ENCODE data around the gene TRIM3. TPM values are rescaled to one million over a fixed set of nuclear protein-coding genes. Genes with fewer than 3 reads are reported as not detected.

TRIM3 gene
- polyA plus RNA-seq, 3 donors from 2014 or later: 1.8 to 5.0 (median 2.9) TPM

GRCh38 chr11:6488342-6488741, 14.6 kb upstream of the TRIM3 start:
- Mint-ChIP-seq H3K4me1 (peaks cover 10 to 21% of the 10 kb centered on the region in 2 donors), H3K4me3 (no peak overlapping the region), H3K27me3 (ENCODE audit: low read depth in 3 of 3) (peaks cover 0 to 3% (median 0%) of the 10 kb centered on the region in 3 donors), H3K36me3 (peaks cover 4 to 22% (median 5%) of the 10 kb centered on the region in 3 donors), H3K9me3 (no peaks in the 10 kb centered on the region), H3K27ac (peak overlapping the region in 2 of 6 donors; percentile 33 to 67)
- no peak for DNase-seq

GRCh38 chr11:6486938-6487337, 13.2 kb upstream of the TRIM3 start:
- Mint-ChIP-seq H3K36me3 (peaks cover 0 to 22% (median 11%) of the 10 kb centered on the region in 3 donors), H3K27me3 (ENCODE audit: low read depth in 3 of 3) (peaks cover 0 to 8% (median 0%) of the 10 kb centered on the region in 3 donors), H3K4me1 (peaks cover 23 to 24% of the 10 kb centered on the region in 2 donors), H3K27ac (no peak overlapping the region), H3K9me3 (no peaks in the 10 kb centered on the region), H3K4me3 (no peak overlapping the region)
- no peak for DNase-seq

GRCh38 chr11:6486256-6486655, 12.5 kb upstream of the TRIM3 start:
- DNase-seq: no peak
- Mint-ChIP-seq H3K4me3 (no peak overlapping the region), H3K4me1 (peaks cover 22 to 30% of the 10 kb centered on the region in 2 donors), H3K9me3 (no peaks in the 10 kb centered on the region), H3K27ac (no peak overlapping the region), H3K27me3 (ENCODE audit: low read depth in 3 of 3) (peaks cover 0 to 12% (median 0%) of the 10 kb centered on the region in 3 donors), H3K36me3 (peaks cover 0 to 17% (median 11%) of the 10 kb centered on the region in 3 donors)

GRCh38 chr11:6485661-6486060, 11.9 kb upstream of the TRIM3 start:
- peaks cover 0 to 17% (median 11%) of the 10 kb centered on the region in 3 donors for H3K36me3 Mint-ChIP-seq

GRCh38 chr11:6483015-6483414, 9.3 kb upstream of the TRIM3 start:
- DNase-seq: no peak
- Mint-ChIP-seq H3K36me3 (peaks cover 0 to 20% (median 11%) of the 10 kb centered on the region in 3 donors), H3K4me3 (peak overlapping the region; percentile 15 to 99 (median 97)), H3K27me3 (ENCODE audit: low read depth in 3 of 3) (peaks cover 0 to 15% (median 0%) of the 10 kb centered on the region in 3 donors), H3K27ac (peak overlapping the region; percentile 97 to 100 (median 98)), H3K9me3 (no peaks in the 10 kb centered on the region), H3K4me1 (peaks cover 45% of the 10 kb centered on the region in 2 donors)

More at GRCh38 chr11:6485661-6486060, 11.9 kb upstream of the TRIM3 start:
- Mint-ChIP-seq H3K4me1 (peaks cover 28 to 36% of the 10 kb centered on the region in 2 donors), H3K4me3 (no peak overlapping the region), H3K9me3 (no peaks in the 10 kb centered on the region), H3K27ac (no peak overlapping the region), H3K27me3 (ENCODE audit: low read depth in 3 of 3) (peaks cover 0 to 12% (median 0%) of the 10 kb centered on the region in 3 donors)
- no peak for DNase-seq

- peaks cover 45% of the 10 kb centered on the region in 2 donors for H3K4me1 Mint-ChIP-seq
- peak overlapping the region; percentile 97 to 100 (median 98) for H3K27ac Mint-ChIP-seq
- H3K27me3 Mint-ChIP-seq (ENCODE audit: low read depth in 3 of 3): peaks cover 0 to 15% (median 0%) of the 10 kb centered on the region in 3 donors
- H3K4me3 Mint-ChIP-seq: peak overlapping the region; percentile 42 to 99 (median 97)
- H3K9me3 Mint-ChIP-seq: no peaks in the 10 kb centered on the region
- no peak for DNase-seq
- H3K36me3 Mint-ChIP-seq: peaks cover 0 to 25% (median 11%) of the 10 kb centered on the region in 3 donors
Observed at GRCh38 chr11:6482441-6482840, 8.7 kb upstream of the TRIM3 start.

- DNase-seq: no peak
- peaks cover 0 to 15% (median 0%) of the 10 kb centered on the region in 3 donors for H3K27me3 Mint-ChIP-seq (ENCODE audit: low read depth in 3 of 3)
- no peaks in the 10 kb centered on the region for H3K9me3 Mint-ChIP-seq
- H3K4me3 Mint-ChIP-seq: peak overlapping the region; percentile 91 to 99 (median 97)
- peaks cover 0 to 29% (median 11%) of the 10 kb centered on the region in 3 donors for H3K36me3 Mint-ChIP-seq
- peak overlapping the region; percentile 97 to 100 (median 98) for H3K27ac Mint-ChIP-seq
- H3K4me1 Mint-ChIP-seq: peaks cover 45% of the 10 kb centered on the region in 2 donors
Observed at GRCh38 chr11:6481924-6482275, 8.2 kb upstream of the TRIM3 start.

- peak; percentile 94 to 96 (median 95) for DNase-seq
- H3K9me3 Mint-ChIP-seq: no peaks in the 10 kb centered on the region
- H3K27me3 Mint-ChIP-seq (ENCODE audit: low read depth in 3 of 3): peaks cover 0 to 15% (median 0%) of the 10 kb centered on the region in 3 donors
- H3K4me3 Mint-ChIP-seq: peak within 1 kb of the TSS; percentile 91 to 99 (median 97)
- peaks cover 0 to 29% (median 11%) of the 10 kb centered on the region in 3 donors for H3K36me3 Mint-ChIP-seq
- peaks cover 45% of the 10 kb centered on the region in 2 donors for H3K4me1 Mint-ChIP-seq
- peak within 1 kb of the TSS; percentile 97 to 100 (median 98) for H3K27ac Mint-ChIP-seq
Observed at GRCh38 chr11:6481012-6481923, 7.5 kb upstream of the TRIM3 start, which contains the start of the genes ARFIP2 and TIMM10B. Gene ARFIP2 (minus strand): TSS chr11:6481331. CDS start chr11:6480421, 910 bp downstream. Gene TIMM10B (plus strand): TSS chr11:6481501. CDS start chr11:6481517, 16 bp downstream.

- peak overlapping the region; percentile 91 to 99 (median 97) for H3K4me3 Mint-ChIP-seq
- peaks cover 0 to 15% (median 0%) of the 10 kb centered on the region in 3 donors for H3K27me3 Mint-ChIP-seq (ENCODE audit: low read depth in 3 of 3)
- no peak for DNase-seq
- H3K27ac Mint-ChIP-seq: peak overlapping the region; percentile 97 to 100 (median 98)
- H3K36me3 Mint-ChIP-seq: peaks cover 0 to 29% (median 11%) of the 10 kb centered on the region in 3 donors
- H3K9me3 Mint-ChIP-seq: no peaks in the 10 kb centered on the region
- peaks cover 45% of the 10 kb centered on the region in 2 donors for H3K4me1 Mint-ChIP-seq
Observed at GRCh38 chr11:6480299-6480914, 6.7 kb upstream of the TRIM3 start.

GRCh38 chr11:6476571-6476970, 2.8 kb upstream of the TRIM3 start:
- H3K4me1 Mint-ChIP-seq: peaks cover 40 to 48% of the 10 kb centered on the region in 2 donors

GRCh38 chr11:6475936-6476335, 2.2 kb upstream of the TRIM3 start:
- H3K4me1 Mint-ChIP-seq: peaks cover 35 to 46% of the 10 kb centered on the region in 2 donors
- no peak for DNase-seq
- peaks cover 0 to 16% (median 0%) of the 10 kb centered on the region in 3 donors for H3K36me3 Mint-ChIP-seq
- no peak overlapping the region for H3K4me3 Mint-ChIP-seq
- no peaks in the 10 kb centered on the region for H3K9me3 Mint-ChIP-seq
- peak overlapping the region; percentile 1 to 84 (median 58) for H3K27ac Mint-ChIP-seq
- peaks cover 4 to 8% (median 4%) of the 10 kb centered on the region in 3 donors for H3K27me3 Mint-ChIP-seq (ENCODE audit: low read depth in 3 of 3)

More at GRCh38 chr11:6476571-6476970, 2.8 kb upstream of the TRIM3 start:
- no peaks in the 10 kb centered on the region for H3K9me3 Mint-ChIP-seq
- no peak for DNase-seq
- no peak overlapping the region for H3K4me3 Mint-ChIP-seq
- peaks cover 4 to 8% (median 7%) of the 10 kb centered on the region in 3 donors for H3K27me3 Mint-ChIP-seq (ENCODE audit: low read depth in 3 of 3)
- H3K27ac Mint-ChIP-seq: peak overlapping the region in 3 of 6 donors; percentile 7 to 70 (median 45)
- H3K36me3 Mint-ChIP-seq: peaks cover 0 to 16% (median 0%) of the 10 kb centered on the region in 3 donors

- DNase-seq: no peak
Observed at GRCh38 chr11:6474806-6475500, 1.2 kb upstream of the TRIM3 start.

GRCh38 chr11:6474413-6474792, 662 bp upstream of the TRIM3 start:
- no peaks in the 10 kb centered on the region for H3K9me3 Mint-ChIP-seq
- H3K4me3 Mint-ChIP-seq: peak overlapping the region; percentile 72 to 84 (median 76)
- peak overlapping the region; percentile 67 to 88 (median 86) for H3K27ac Mint-ChIP-seq
- H3K36me3 Mint-ChIP-seq: peaks cover 0 to 16% (median 0%) of the 10 kb centered on the region in 3 donors
- DNase-seq: no peak
- peaks cover 1 to 8% (median 4%) of the 10 kb centered on the region in 3 donors for H3K27me3 Mint-ChIP-seq (ENCODE audit: low read depth in 3 of 3)
- H3K4me1 Mint-ChIP-seq: peaks cover 20 to 31% of the 10 kb centered on the region in 2 donors

More at GRCh38 chr11:6474806-6475500, 1.2 kb upstream of the TRIM3 start:
- Mint-ChIP-seq H3K27ac (peak overlapping the region; percentile 67 to 88 (median 86)), H3K4me1 (peaks cover 25 to 36% of the 10 kb centered on the region in 2 donors), H3K9me3 (no peaks in the 10 kb centered on the region), H3K36me3 (peaks cover 0 to 16% (median 0%) of the 10 kb centered on the region in 3 donors), H3K27me3 (ENCODE audit: low read depth in 3 of 3) (peaks cover 1 to 8% (median 4%) of the 10 kb centered on the region in 3 donors), H3K4me3 (peak overlapping the region; percentile 72 to 84 (median 76))
